HEK293 (cell line): ENCODE results near the gene TLCD3B.

ENCODE experiments used
- FEZF1 ChIP-seq: fragments of 450-650 bp; formaldehyde crosslinking; IDR thresholded peaks from 2 replicates; pipeline ENCODE4 v1.5.1; 2016; ENCODE audit warnings: missing biosample characterization, missing genetic modification characterization
- GLIS1 ChIP-seq: fragments of 450-650 bp; formaldehyde crosslinking; IDR thresholded peaks from 2 replicates; pipeline ENCODE4 v1.5.1; 2016; ENCODE audit warnings: missing biosample characterization, missing genetic modification characterization
- KLF1 ChIP-seq: fragments of 450-650 bp; formaldehyde crosslinking; IDR thresholded peaks from 2 replicates; pipeline ENCODE4 v1.5.1; 2016; ENCODE audit warnings: missing biosample characterization, missing genetic modification characterization
- KLF10 ChIP-seq: fragments of 450-650 bp; IDR thresholded peaks from 2 replicates; pipeline ENCODE4 v1.5.1; 2018; ENCODE audit warnings: missing biosample characterization, mild to moderate bottlenecking, missing genetic modification characterization
- KLF9 ChIP-seq: fragments of 450-650 bp; formaldehyde crosslinking; IDR thresholded peaks from 2 replicates; pipeline ENCODE4 v1.5.1; 2016; ENCODE audit warnings: missing biosample characterization, missing genetic modification characterization, low read depth
- OVOL3 ChIP-seq: fragments of 450-650 bp; formaldehyde crosslinking; IDR thresholded peaks from 2 replicates; pipeline ENCODE4 v1.5.1; 2016; ENCODE audit warnings: missing biosample characterization, missing genetic modification characterization
- PRDM1 ChIP-seq: fragments of 450-650 bp; formaldehyde crosslinking; IDR thresholded peaks from 2 replicates; pipeline ENCODE4; 2016; ENCODE audit warnings: missing biosample characterization, missing genetic modification characterization
- SP3 ChIP-seq: fragments of 450-650 bp; formaldehyde crosslinking; IDR thresholded peaks from 2 replicates; pipeline ENCODE4 v1.5.1; 2016; ENCODE audit warnings: missing biosample characterization, missing genetic modification characterization
- TCF7L2 ChIP-seq: IDR thresholded peaks from 2 replicates; pipeline ENCODE4 v1.6.1; 2011; ENCODE audit warnings: low read depth, mild to moderate bottlenecking, inconsistent platforms, low read length, moderate library complexity, borderline replicate concordance
- WT1 ChIP-seq: fragments of 450-650 bp; formaldehyde crosslinking; IDR thresholded peaks from 2 replicates; pipeline ENCODE4 v1.5.1; 2016; ENCODE audit warnings: missing biosample characterization, missing genetic modification characterization
- ZBTB7A ChIP-seq: fragments of 450-650 bp; formaldehyde crosslinking; IDR thresholded peaks from 2 replicates; pipeline ENCODE4 v1.5.1; 2016; ENCODE audit warnings: low read depth, missing biosample characterization, missing genetic modification characterization
- ZNF121 ChIP-seq: fragments of 450-650 bp; formaldehyde crosslinking; IDR thresholded peaks from 2 replicates; pipeline ENCODE4 v1.5.1; 2016; ENCODE audit warnings: missing biosample characterization, missing genetic modification characterization
- ZNF140 ChIP-seq: fragments of 450-650 bp; formaldehyde crosslinking; IDR thresholded peaks from 2 replicates; pipeline ENCODE4 v1.5.1; 2016; ENCODE audit warnings: missing biosample characterization, missing genetic modification characterization
- ZNF146 ChIP-seq: fragments of 450-650 bp; formaldehyde crosslinking; IDR thresholded peaks from 2 replicates; pipeline ENCODE4 v1.5.1; 2016; ENCODE audit warnings: missing biosample characterization, missing genetic modification characterization
- ZNF174 ChIP-seq: fragments of 450-650 bp; formaldehyde crosslinking; IDR thresholded peaks from 2 replicates; pipeline ENCODE4 v1.5.0; 2017; ENCODE audit warnings: missing biosample characterization, mild to moderate bottlenecking, missing genetic modification characterization
- ZNF311 ChIP-seq: fragments of 450-650 bp; formaldehyde crosslinking; IDR thresholded peaks from 2 replicates; pipeline ENCODE4 v1.5.1; 2017; ENCODE audit warnings: missing biosample characterization, missing genetic modification characterization, borderline replicate concordance
- ZNF335 ChIP-seq: fragments of 450-650 bp; formaldehyde crosslinking; conservative IDR thresholded peaks from 2 replicates; pipeline ENCODE4 v1.5.1; 2016; ENCODE audit warnings: missing biosample characterization, missing genetic modification characterization
- ZNF37A ChIP-seq: fragments of 450-650 bp; IDR thresholded peaks from 2 replicates; pipeline ENCODE4 v1.5.1; 2018; ENCODE audit warnings: missing biosample characterization, missing genetic modification characterization
- ZNF514 ChIP-seq: fragments of 450-650 bp; formaldehyde crosslinking; IDR thresholded peaks from 2 replicates; pipeline ENCODE4 v1.5.1; 2016; ENCODE audit warnings: missing biosample characterization, missing genetic modification characterization
- ZNF549 ChIP-seq: fragments of 450-650 bp; IDR thresholded peaks from 2 replicates; pipeline ENCODE4 v1.5.1; 2018; ENCODE audit warnings: missing biosample characterization, missing genetic modification characterization, mild to moderate bottlenecking, inconsistent platforms, moderate library complexity
- ZNF561 ChIP-seq: fragments of 450-650 bp; IDR thresholded peaks from 2 replicates; pipeline ENCODE4 v1.5.1; 2018; ENCODE audit warnings: missing biosample characterization, missing genetic modification characterization, borderline replicate concordance
- ZNF654 ChIP-seq: fragments of 450-650 bp; formaldehyde crosslinking; IDR thresholded peaks from 2 replicates; pipeline ENCODE4 v1.5.1; 2016; ENCODE audit warnings: low read depth, missing biosample characterization, missing genetic modification characterization
- ZNF664 ChIP-seq: fragments of 450-650 bp; formaldehyde crosslinking; IDR thresholded peaks from 2 replicates; pipeline ENCODE4 v1.5.1; 2016; ENCODE audit warnings: missing biosample characterization, missing genetic modification characterization
- ZNF707 ChIP-seq: fragments of 450-650 bp; formaldehyde crosslinking; IDR thresholded peaks from 2 replicates; pipeline ENCODE4 v1.5.1; 2016; ENCODE audit warnings: missing biosample characterization, missing genetic modification characterization
- ZNF785 ChIP-seq: fragments of 450-650 bp; formaldehyde crosslinking; IDR thresholded peaks from 2 replicates; pipeline ENCODE4 v1.5.1; 2016; ENCODE audit warnings: missing biosample characterization, missing genetic modification characterization
- ZNF830 ChIP-seq: fragments of 450-650 bp; IDR thresholded peaks from 2 replicates; pipeline ENCODE4 v1.5.0; 2018; ENCODE audit warnings: missing biosample characterization, missing genetic modification characterization, low read depth, mild to moderate bottlenecking, moderate library complexity
- ZXDB ChIP-seq: fragments of 450-650 bp; formaldehyde crosslinking; IDR thresholded peaks from 2 replicates; pipeline ENCODE4 v1.5.1; 2016; ENCODE audit warnings: missing biosample characterization, missing genetic modification characterization
- TF ChIP-seq, protein P1 (sequence below): fragments of 450-650 bp; formaldehyde crosslinking; IDR thresholded peaks from 2 replicates; pipeline ENCODE4 v1.5.1; 2016; ENCODE audit warnings: missing biosample characterization, missing genetic modification characterization
- TF ChIP-seq, protein P2 (sequence below): fragments of 450-650 bp; formaldehyde crosslinking; IDR thresholded peaks from 2 replicates; pipeline ENCODE4 v1.5.1; 2016; ENCODE audit warnings: missing biosample characterization, missing genetic modification characterization
- TF ChIP-seq, protein P3 (sequence below): fragments of 450-650 bp; formaldehyde crosslinking; IDR thresholded peaks from 2 replicates; pipeline ENCODE4 v1.5.1; 2016; ENCODE audit warnings: missing biosample characterization, missing genetic modification characterization, low read depth
- TF ChIP-seq, protein P4 (sequence below): fragments of 450-650 bp; formaldehyde crosslinking; IDR thresholded peaks from 2 replicates; pipeline ENCODE4 v1.5.1; 2016; ENCODE audit warnings: missing biosample characterization, missing genetic modification characterization, low read depth
- TF ChIP-seq, protein P5 (sequence below): fragments of 450-650 bp; formaldehyde crosslinking; IDR thresholded peaks from 2 replicates; pipeline ENCODE4 v1.5.1; 2016; ENCODE audit warnings: missing biosample characterization, missing genetic modification characterization

Gene TLCD3B

DNA sequence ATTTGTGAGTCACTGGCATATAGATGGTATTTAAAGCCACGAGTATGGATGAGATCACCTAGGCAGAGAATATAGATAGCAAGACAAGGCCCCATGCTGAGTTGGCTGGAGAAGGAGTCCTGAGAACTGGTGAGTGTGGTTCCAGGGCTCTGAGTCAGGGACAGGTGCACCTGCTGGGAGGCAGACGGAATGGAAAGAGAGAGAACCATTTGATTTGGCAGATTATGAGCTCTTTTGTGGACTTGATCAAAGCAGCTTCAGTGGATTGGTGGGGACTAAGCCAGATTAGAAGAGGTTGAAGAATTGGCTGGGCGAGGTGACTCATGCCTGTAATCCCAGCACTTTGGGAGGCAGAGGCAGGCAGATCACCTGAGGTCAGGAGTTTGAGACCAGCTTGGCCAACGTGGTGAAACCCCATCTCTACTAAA lies 12.3 kb downstream of the TLCD3B start (continued):
- TF ChIP-seq, protein P1, sequence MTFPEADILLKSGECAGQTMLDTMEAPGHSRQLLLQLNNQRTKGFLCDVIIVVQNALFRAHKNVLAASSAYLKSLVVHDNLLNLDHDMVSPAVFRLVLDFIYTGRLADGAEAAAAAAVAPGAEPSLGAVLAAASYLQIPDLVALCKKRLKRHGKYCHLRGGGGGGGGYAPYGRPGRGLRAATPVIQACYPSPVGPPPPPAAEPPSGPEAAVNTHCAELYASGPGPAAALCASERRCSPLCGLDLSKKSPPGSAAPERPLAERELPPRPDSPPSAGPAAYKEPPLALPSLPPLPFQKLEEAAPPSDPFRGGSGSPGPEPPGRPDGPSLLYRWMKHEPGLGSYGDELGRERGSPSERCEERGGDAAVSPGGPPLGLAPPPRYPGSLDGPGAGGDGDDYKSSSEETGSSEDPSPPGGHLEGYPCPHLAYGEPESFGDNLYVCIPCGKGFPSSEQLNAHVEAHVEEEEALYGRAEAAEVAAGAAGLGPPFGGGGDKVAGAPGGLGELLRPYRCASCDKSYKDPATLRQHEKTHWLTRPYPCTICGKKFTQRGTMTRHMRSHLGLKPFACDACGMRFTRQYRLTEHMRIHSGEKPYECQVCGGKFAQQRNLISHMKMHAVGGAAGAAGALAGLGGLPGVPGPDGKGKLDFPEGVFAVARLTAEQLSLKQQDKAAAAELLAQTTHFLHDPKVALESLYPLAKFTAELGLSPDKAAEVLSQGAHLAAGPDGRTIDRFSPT (tag by site-specific recombination): no peak
- TF ChIP-seq ZNF664 (tag by site-specific recombination) (no peak), ZNF37A (tag by site-specific recombination) (no peak), ZNF785 (tag by site-specific recombination) (no peak), ZNF561 (no peak), ZNF654 (tag by site-specific recombination) (peak; percentile 13; the same call in 1 of the 2 replicates), ZNF174 (tag by site-specific recombination) (no peak), OVOL3 (tag by site-specific recombination) (no peak), ZBTB7A (peak; percentile 64; the same call in 1 of the 2 replicates), PRDM1 (tag by site-specific recombination) (peak; percentile 35; the same call in 1 of the 2 replicates), GLIS1 (tag by site-specific recombination) (peak; percentile 96), WT1 (no peak), KLF9 (tag by site-specific recombination) (no peak; the same call in 1 of the 2 replicates), TCF7L2 (no peak), KLF1 (tag by site-specific recombination) (no peak), ZNF514 (tag by site-specific recombination) (no peak), ZNF335 (no peak), KLF10 (tag by site-specific recombination) (peak; percentile 21; the same call in 1 of the 2 replicates), SP3 (tag by site-specific recombination) (peak; percentile 49), ZNF830 (tag by site-specific recombination) (no peak), ZNF311 (no peak), ZNF549 (tag by site-specific recombination) (no peak), ZNF121 (tag by site-specific recombination) (no peak), ZNF146 (tag by site-specific recombination) (no peak), ZNF140 (no peak), ZXDB (peak; percentile 57; the same call in 1 of the 2 replicates), FEZF1 (tag by site-specific recombination) (no peak), ZNF707 (tag by site-specific recombination) (no peak)
- TF ChIP-seq, protein P2, sequence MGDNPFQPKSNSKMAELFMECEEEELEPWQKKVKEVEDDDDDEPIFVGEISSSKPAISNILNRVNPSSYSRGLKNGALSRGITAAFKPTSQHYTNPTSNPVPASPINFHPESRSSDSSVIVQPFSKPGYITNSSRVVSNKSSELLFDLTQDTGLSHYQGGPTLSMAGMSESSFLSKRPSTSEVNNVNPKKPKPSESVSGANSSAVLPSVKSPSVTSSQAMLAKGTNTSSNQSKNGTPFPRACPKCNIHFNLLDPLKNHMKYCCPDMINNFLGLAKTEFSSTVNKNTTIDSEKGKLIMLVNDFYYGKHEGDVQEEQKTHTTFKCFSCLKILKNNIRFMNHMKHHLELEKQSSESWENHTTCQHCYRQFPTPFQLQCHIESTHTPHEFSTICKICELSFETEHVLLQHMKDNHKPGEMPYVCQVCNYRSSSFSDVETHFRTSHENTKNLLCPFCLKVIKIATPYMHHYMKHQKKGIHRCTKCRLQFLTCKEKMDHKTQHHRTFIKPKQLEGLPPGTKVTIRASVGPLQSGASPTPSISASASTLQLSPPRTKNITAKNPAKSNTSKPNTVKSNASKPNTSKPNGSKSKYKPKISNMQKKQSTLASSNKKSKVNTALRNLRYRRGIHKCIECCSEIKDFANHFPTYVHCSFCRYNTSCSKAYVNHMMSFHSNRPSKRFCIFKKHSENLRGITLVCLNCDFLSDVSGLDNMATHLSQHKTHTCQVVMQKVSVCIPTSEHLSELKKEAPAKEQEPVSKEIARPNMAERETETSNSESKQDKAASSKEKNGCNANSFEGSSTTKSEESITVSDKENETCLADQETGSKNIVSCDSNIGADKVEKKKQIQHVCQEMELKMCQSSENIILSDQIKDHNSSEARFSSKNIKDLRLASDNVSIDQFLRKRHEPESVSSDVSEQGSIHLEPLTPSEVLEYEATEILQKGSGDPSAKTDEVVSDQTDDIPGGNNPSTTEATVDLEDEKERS: no peak
- TF ChIP-seq, protein P3, sequence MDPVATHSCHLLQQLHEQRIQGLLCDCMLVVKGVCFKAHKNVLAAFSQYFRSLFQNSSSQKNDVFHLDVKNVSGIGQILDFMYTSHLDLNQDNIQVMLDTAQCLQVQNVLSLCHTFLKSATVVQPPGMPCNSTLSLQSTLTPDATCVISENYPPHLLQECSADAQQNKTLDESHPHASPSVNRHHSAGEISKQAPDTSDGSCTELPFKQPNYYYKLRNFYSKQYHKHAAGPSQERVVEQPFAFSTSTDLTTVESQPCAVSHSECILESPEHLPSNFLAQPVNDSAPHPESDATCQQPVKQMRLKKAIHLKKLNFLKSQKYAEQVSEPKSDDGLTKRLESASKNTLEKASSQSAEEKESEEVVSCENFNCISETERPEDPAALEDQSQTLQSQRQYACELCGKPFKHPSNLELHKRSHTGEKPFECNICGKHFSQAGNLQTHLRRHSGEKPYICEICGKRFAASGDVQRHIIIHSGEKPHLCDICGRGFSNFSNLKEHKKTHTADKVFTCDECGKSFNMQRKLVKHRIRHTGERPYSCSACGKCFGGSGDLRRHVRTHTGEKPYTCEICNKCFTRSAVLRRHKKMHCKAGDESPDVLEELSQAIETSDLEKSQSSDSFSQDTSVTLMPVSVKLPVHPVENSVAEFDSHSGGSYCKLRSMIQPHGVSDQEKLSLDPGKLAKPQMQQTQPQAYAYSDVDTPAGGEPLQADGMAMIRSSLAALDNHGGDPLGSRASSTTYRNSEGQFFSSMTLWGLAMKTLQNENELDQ: no peak
- TF ChIP-seq, protein P4, sequence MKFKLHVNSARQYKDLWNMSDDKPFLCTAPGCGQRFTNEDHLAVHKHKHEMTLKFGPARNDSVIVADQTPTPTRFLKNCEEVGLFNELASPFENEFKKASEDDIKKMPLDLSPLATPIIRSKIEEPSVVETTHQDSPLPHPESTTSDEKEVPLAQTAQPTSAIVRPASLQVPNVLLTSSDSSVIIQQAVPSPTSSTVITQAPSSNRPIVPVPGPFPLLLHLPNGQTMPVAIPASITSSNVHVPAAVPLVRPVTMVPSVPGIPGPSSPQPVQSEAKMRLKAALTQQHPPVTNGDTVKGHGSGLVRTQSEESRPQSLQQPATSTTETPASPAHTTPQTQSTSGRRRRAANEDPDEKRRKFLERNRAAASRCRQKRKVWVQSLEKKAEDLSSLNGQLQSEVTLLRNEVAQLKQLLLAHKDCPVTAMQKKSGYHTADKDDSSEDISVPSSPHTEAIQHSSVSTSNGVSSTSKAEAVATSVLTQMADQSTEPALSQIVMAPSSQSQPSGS (tag by site-specific recombination): no peak
- TF ChIP-seq, protein P5, sequence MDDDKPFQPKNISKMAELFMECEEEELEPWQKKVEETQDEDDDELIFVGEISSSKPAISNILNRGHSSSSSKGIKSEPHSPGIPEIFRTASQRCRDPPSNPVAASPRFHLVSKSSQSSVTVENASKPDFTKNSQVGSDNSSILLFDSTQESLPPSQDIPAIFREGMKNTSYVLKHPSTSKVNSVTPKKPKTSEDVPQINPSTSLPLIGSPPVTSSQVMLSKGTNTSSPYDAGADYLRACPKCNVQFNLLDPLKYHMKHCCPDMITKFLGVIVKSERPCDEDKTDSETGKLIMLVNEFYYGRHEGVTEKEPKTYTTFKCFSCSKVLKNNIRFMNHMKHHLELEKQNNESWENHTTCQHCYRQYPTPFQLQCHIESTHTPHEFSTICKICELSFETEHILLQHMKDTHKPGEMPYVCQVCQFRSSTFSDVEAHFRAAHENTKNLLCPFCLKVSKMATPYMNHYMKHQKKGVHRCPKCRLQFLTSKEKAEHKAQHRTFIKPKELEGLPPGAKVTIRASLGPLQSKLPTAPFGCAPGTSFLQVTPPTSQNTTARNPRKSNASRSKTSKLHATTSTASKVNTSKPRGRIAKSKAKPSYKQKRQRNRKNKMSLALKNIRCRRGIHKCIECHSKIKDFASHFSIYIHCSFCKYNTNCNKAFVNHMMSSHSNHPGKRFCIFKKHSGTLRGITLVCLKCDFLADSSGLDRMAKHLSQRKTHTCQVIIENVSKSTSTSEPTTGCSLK (tag by site-specific recombination): no peak
